ENCODE measurements around the gene RBM20. TPM values are rescaled to one million over a fixed set of nuclear protein-coding genes. Genes with fewer than 3 reads are reported as not detected.

The RBM20 gene
- total RNA-seq, 1 experiment from 2014 or later = 0.17 TPM

- Histone ChIP-seq H3K23ac (ENCODE audit: insufficient read length, low read depth, low read length) (no peak overlapping the region), H3K27ac (ENCODE audit: insufficient read length, low read depth, low read length) (no peak overlapping the region), H2BK5ac (ENCODE audit: insufficient read length, low read length) (no peak overlapping the region), H4K91ac (ENCODE audit: insufficient read length, low read depth, low read length) (no peak overlapping the region), H3K4ac (ENCODE audit: low read depth, low read length) (no peak overlapping the region), H2BK15ac (ENCODE audit: low read depth, low read length) (no peak overlapping the region), H2BK12ac (ENCODE audit: insufficient read length, low read depth, low read length) (no peak overlapping the region), H2BK120ac (ENCODE audit: low read depth, low read length, poor library complexity, severe bottlenecking) (no peak overlapping the region), H2BK20ac (ENCODE audit: low read depth, low read length, poor library complexity, severe bottlenecking) (no peak overlapping the region), H3K14ac (ENCODE audit: insufficient read depth, low read length) (no peak overlapping the region), H3K9ac (ENCODE audit: extremely low read depth, insufficient read length, low read length) (no peak overlapping the region), H3K18ac (ENCODE audit: insufficient read length, low read depth, low read length) (no peak overlapping the region), H3K79me2 (ENCODE audit: insufficient read depth, low read length) (no peaks in the 10 kb centered on the region), H3T11ph (ENCODE audit: low read length) (no peak overlapping the region), H3K56ac (ENCODE audit: insufficient read length, low read depth, low read length) (no peak overlapping the region), H3K27me3 (ENCODE audit: insufficient read depth, low read length) (no peaks in the 10 kb centered on the region), H2AFZ (ENCODE audit: low read length) (no peak overlapping the region), H3K4me1 (ENCODE audit: insufficient read depth, low read length) (no peaks in the 10 kb centered on the region), H4K5ac (ENCODE audit: insufficient read length, low read depth, low read length) (no peak overlapping the region), H3K4me2 (ENCODE audit: insufficient read depth, insufficient read length, low read length) (no peak overlapping the region), H3K23me2 (ENCODE audit: insufficient read length, low read depth, low read length, poor library complexity, severe bottlenecking) (no peaks in the 10 kb centered on the region), H4K20me1 (ENCODE audit: control insufficient read depth, insufficient read depth, insufficient read length) (no peaks in the 10 kb centered on the region), H2AK5ac (ENCODE audit: insufficient read length, low read length) (no peak overlapping the region), H3K9me3 (ENCODE audit: control insufficient read depth, low read depth, low read length) (no peaks in the 10 kb centered on the region), H3K79me1 (ENCODE audit: insufficient read depth, low read depth, low read length, poor library complexity, severe bottlenecking) (no peaks in the 10 kb centered on the region), H4K8ac (replicated peaks; ENCODE audit: insufficient read length, low read depth, low read length) (no peak overlapping the region)
- H3K27ac Mint-ChIP-seq = no peak overlapping the region
- H3K36me3 Mint-ChIP-seq (ENCODE audit: insufficient read depth in 1 of 3, low read depth in 3 of 3) = no peaks in the 10 kb centered on the region
- no peaks in the 10 kb centered on the region for H3K9me3 Mint-ChIP-seq
- peaks cover 3% of the 10 kb centered on the region for H3K27me3 Mint-ChIP-seq (ENCODE audit: low read depth)
- H3K4me1 Mint-ChIP-seq = peaks cover 9 to 13% of the 10 kb centered on the region in 2 experiments; a peak in 3 of 4 replicates
- H3K4me3 Mint-ChIP-seq = no peak overlapping the region
- whole genome bisulfite sequencing (ENCODE audit: extremely low coverage, insufficient read length, low lambda C conversion rate) = no CpG with 5 or more reads among the region's 5 CpGs
- no peak for TF ChIP-seq CTCF (conservative IDR thresholded peaks at IDR 0.05)
- no peak for DNase-seq
Measured at GRCh38 chr10:110618230-110618610, 25.9 kb upstream of the RBM20 start.
